HG03460 (cell line): ENCODE data around the gene NUTM1.
"Not testable (repeated sequence)": the region's sequence is repeated elsewhere in the genome, so short reads cannot be mapped to it uniquely, and the experiment has no call there.

Source experiments
- ATAC-seq: cut with Tn5 transposase; IDR thresholded peaks from one replicate; pipeline ENCODE4 v1.9.1; 2021; ENCODE audit not compliant: unreplicated experiment

NUTM1 gene

DNA sequence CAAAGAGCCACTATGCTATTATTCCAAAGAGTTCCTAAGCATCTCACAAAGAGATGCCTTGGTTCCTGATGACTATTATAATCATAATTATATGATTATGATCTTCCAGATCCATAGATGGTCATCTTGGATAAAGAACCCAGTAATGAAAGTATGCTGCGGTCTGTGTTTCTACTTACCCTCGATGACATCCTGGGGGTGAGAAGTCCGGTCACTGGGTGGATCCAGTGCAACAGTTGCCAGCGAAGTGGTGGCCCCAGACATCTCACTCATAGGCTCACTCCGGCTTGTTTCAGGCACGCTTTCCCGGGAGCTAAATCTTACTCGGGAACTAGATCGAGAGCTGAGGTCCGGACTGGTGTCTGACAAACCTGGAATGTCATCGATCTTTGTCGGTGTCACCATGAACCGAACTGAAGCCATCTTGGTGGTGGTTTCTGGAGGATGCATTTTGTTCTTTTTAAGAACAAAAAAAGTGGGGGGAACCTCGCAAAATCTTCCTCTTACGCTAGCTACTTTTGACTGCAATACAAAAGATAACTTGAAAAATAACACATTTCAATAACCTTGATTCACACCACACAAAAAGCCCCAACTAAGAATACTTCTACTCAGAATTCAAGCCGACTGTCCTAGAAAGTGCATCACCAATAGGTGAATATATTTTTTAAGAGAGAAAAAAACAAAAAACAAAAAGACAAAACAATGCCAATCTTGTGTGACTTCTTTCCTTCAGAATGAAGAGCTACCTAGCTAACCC lies 6.7 kb upstream of the NUTM1 start:
- ATAC-seq = no peak

DNA sequence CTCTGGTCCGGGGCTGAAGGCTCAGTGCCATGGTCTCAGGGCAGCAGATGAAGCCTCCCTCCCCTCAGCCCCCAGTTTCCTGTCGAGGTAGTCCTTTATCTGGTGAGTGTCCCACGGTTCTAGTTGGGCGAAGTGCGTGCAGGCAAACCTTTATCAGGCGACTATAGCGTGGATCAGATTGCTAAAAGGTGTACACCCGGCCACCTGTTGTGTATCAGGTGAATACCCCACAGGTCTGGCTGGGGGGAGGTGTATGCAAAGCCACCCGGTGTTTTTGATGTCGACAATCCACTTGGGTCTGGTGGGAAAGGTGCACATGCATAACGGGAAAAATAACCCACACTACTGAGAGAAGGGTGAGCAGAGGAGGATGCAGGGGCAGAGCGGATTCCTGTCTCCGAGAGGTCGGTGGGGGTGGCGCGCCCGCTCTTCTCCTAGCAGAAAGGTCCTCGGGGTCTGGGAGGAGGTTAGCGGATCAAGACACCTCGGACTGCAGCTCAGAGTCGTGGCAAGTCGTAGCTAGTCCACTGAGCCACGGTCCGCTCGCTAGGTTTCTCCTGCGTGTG lies 6.0 kb upstream of the NUTM1 start:
- peak; percentile 11 for ATAC-seq

GRCh38 chr15:34337557-34338306 lies 5.4 kb upstream of the NUTM1 start, which contains the start of gene SLC12A6:
Gene SLC12A6, minus strand, starts transcription at chr15:34337781. Its CDS starts 1,101 bp downstream, at chr15:34336680.
- peak; percentile 64 for ATAC-seq

GRCh38 chr15:34338347-34338746 lies 4.8 kb upstream of the NUTM1 start:
- no peak for ATAC-seq

GRCh38 chr15:34339946-34340345 lies 3.2 kb upstream of the NUTM1 start:
- no peak for ATAC-seq

- ATAC-seq = no peak
Measured at GRCh38 chr15:34341381-34342212, 1.5 kb upstream of the NUTM1 start.

DNA sequence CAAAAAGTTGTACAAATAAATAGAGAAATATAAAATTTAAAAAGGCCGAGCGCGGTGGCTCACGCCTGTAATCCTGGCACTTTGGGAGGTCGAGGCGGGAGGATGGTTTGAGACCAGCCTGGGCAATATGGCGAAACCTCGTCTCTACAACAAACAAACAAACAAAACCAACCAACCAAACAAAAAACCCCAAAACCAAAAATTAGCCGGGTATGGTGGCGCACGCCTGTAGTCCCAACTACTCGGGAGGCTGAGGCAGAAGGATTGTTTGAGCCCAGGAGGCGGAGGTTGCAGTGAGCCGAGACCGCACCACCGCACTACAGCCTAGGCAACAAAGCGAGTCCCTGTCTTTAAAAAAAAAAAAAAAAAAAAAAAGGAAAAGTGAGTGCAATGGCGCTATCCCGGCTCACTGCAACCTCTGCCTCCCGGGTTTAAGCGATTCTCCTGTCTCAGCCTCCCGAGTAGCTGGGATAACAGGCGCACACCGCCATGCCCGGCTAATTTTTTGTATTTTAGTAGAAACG lies 840 bp upstream of the NUTM1 start:
- ATAC-seq = not testable (repeated sequence)

GRCh38 chr15:34347951-34348638 lies 5.0 kb downstream of the NUTM1 start:
- no peak for ATAC-seq

DNA sequence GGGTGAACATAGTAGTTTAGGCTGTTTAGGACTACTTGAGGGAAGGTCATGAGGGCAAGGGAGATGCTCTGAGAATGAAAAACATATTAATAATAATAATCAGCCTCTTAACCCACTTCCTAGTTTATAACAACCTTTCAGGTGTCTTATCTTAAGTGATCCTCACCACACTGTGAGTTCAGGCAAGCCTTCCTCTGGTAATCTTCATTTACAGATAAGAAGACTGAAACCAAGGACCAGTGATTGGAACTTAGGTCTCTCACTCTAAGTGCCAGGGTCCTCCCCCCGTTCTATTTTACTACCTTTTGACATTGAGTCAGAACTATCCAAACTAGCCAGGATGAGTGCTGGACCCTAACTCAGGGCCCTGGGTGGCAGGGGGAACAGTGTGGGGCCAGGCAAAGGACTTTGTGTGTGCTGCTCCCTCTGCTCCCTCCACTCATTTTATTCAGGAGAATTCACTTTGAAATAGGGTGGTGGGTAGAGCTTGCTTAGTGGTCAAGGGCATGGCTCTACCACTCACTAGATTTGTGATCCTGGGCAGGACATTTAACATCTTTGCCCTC lies 5.7 kb downstream of the NUTM1 start:
- ATAC-seq = no peak

GRCh38 chr15:34349769-34350168 lies 6.7 kb downstream of the NUTM1 start:
- ATAC-seq = no peak

- ATAC-seq = not testable (repeated sequence)
Measured at GRCh38 chr15:34352996-34353395, 9.9 kb downstream of the NUTM1 start.

DNA sequence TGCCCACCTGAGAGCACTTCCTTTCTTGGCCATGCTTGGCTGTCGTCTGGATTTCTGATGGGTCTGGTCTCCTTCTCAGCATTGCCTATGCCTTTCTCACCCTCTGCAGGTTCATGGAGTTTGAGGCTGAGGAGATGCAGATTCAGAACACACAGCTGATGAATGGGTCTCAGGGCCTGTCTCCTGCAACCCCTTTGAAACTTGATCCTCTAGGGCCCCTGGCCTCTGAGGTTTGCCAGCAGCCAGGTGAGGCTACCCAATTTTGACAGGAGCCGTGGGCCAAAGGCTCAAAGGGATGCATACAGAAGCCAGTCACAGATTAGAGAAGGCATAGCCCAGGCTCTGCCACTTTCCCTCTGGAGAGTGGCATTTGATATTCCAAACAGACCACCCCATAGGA lies 10.5 kb downstream of the NUTM1 start:
- ATAC-seq = no peak

- no peak for ATAC-seq
Measured at GRCh38 chr15:34354286-34354685, 11.2 kb downstream of the NUTM1 start.

GRCh38 chr15:34355241-34355640 lies 12.1 kb downstream of the NUTM1 start:
- ATAC-seq = no peak

GRCh38 chr15:34357653-34358052 lies 14.5 kb downstream of the NUTM1 start:
- ATAC-seq = no peak

- ATAC-seq = no peak
Measured at GRCh38 chr15:34358367-34358766, 15.3 kb downstream of the NUTM1 start.

DNA sequence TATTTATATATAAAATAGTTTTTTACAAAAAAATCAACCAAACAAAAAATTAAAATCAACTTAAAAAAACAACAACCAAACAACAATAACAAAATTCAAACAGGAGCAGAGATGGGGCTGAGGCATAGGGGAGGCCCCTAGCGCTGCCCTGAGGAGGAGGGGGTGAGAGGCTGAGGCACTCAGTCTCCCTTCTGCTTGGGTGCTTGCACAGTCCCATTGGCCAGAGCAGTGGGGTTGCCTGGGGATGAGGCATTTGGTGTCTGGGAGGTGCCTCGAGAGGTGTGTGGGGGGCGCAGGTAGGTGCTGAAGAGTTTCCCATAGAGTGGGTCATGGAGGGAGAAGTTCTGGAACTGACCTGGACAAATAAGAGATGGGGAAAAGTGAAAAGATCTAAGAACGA lies 15.8 kb downstream of the NUTM1 start:
- ATAC-seq = no peak

- no peak for ATAC-seq
Measured at GRCh38 chr15:34359416-34359815, 16.3 kb downstream of the NUTM1 start.

DNA sequence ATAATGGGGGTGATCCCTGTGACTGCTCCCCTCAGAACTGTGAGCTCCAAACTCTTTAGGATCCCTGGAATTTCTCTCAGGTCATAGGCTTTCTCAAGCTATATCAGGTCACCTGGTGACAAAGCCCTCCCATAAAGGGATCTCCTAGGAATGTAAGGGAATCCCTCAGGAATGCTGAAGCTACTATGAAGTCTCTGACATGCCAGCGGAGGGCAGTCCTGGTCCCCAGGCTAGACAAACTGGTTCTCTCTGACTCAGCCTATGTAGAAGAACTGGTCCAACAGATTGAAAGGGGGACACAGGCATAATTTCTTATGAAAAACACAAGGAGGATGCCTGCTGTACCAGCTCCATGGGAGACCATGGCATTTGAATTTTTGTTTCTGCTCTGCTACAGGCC lies 17.2 kb downstream of the NUTM1 start:
- ATAC-seq = no peak

DNA sequence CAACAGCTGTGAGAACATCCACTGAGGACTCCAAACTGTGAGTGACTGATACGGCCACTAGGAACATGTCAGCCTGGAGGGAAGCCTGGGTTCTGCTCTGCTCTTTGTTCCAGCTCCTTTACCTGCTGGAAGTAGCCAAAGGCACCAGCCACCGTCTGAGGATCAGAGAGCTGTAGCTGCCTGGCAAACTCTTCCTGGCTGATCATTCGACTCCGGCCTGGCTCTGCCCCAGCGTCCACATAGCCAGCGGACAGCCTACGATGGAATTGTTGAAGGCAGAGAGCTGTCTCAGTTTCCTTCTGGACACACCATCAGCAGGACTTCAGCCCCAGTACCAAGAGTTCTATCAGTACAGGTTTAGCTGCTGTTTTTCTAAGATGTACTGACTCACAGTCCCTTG lies 18.2 kb downstream of the NUTM1 start:
- ATAC-seq = no peak
